ENCODE measurements around the gene LYZL6. TPM values are rescaled to one million over a fixed set of nuclear protein-coding genes. Genes with fewer than 3 reads are reported as not detected.

LYZL6 gene
- total RNA-seq, 1 donor from 2014 or later = not detected

- DNase-seq (ENCODE audit: low read depth, low spot score) = no peak
- Mint-ChIP-seq H3K27ac (ENCODE audit: unreplicated experiment) (no peak overlapping the region), H3K4me1 (no peaks in the 10 kb centered on the region), H3K4me3 (no peak overlapping the region), H3K9me3 (peaks cover 19% of the 10 kb centered on the region), H3K36me3 (ENCODE audit: low read depth) (peaks cover 8% of the 10 kb centered on the region), H3K27me3 (ENCODE audit: low read depth) (no peaks in the 10 kb centered on the region)
- TF ChIP-seq, protein P1, sequence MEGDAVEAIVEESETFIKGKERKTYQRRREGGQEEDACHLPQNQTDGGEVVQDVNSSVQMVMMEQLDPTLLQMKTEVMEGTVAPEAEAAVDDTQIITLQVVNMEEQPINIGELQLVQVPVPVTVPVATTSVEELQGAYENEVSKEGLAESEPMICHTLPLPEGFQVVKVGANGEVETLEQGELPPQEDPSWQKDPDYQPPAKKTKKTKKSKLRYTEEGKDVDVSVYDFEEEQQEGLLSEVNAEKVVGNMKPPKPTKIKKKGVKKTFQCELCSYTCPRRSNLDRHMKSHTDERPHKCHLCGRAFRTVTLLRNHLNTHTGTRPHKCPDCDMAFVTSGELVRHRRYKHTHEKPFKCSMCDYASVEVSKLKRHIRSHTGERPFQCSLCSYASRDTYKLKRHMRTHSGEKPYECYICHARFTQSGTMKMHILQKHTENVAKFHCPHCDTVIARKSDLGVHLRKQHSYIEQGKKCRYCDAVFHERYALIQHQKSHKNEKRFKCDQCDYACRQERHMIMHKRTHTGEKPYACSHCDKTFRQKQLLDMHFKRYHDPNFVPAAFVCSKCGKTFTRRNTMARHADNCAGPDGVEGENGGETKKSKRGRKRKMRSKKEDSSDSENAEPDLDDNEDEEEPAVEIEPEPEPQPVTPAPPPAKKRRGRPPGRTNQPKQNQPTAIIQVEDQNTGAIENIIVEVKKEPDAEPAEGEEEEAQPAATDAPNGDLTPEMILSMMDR (conservative IDR thresholded peaks at IDR 0.05) = no peak
Measured at GRCh38 chr17:35913609-35914008, 29.9 kb downstream of the LYZL6 start.

- Mint-ChIP-seq H3K4me3 (no peak overlapping the region), H3K9me3 (peaks cover 19% of the 10 kb centered on the region), H3K4me1 (no peaks in the 10 kb centered on the region), H3K27ac (ENCODE audit: unreplicated experiment) (no peak overlapping the region), H3K36me3 (ENCODE audit: low read depth) (peaks cover 3% of the 10 kb centered on the region), H3K27me3 (ENCODE audit: low read depth) (no peaks in the 10 kb centered on the region)
- no peak for DNase-seq (ENCODE audit: low read depth, low spot score)
- TF ChIP-seq, protein P1 (conservative IDR thresholded peaks at IDR 0.05) = no peak
Measured at GRCh38 chr17:35912942-35913341, 30.6 kb downstream of the LYZL6 start.

DNA sequence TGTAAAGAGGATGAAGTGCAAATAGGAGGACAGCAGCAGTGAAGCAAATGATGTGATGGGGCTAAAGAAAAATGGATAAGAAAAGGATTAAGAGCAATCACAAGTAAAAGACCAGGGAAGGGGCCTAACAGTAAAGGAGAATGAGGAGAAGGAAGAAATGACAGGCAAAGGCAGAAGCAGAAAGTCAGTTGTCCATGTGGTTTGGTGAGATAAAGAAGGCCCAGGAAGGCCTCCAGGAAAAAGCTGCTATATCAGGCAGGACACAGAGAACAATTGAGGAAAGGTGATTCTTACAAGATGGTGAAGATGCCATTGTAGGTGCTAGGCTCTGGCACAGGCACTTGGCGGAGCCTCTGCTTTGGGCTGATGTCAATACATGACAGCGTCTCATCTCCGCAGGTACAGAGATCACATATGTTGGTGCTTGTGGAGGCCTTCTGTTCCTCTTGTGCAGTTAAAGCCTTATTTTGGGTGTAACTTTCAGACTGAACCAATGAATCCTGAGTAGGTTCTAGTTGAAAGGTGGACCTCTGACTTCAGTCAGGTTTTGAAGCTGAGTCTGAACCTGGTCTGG lies 31.1 kb downstream of the LYZL6 start:
- no peak for DNase-seq (ENCODE audit: low read depth, low spot score)
- H3K27me3 Mint-ChIP-seq (ENCODE audit: low read depth) = no peaks in the 10 kb centered on the region
- peaks cover 19% of the 10 kb centered on the region for H3K9me3 Mint-ChIP-seq
- H3K4me1 Mint-ChIP-seq = no peaks in the 10 kb centered on the region
- H3K27ac Mint-ChIP-seq (ENCODE audit: unreplicated experiment) = no peak overlapping the region
- H3K4me3 Mint-ChIP-seq = no peak overlapping the region
- TF ChIP-seq, protein P1 (conservative IDR thresholded peaks at IDR 0.05) = no peak
- H3K36me3 Mint-ChIP-seq (ENCODE audit: low read depth) = peaks cover 2% of the 10 kb centered on the region

DNA sequence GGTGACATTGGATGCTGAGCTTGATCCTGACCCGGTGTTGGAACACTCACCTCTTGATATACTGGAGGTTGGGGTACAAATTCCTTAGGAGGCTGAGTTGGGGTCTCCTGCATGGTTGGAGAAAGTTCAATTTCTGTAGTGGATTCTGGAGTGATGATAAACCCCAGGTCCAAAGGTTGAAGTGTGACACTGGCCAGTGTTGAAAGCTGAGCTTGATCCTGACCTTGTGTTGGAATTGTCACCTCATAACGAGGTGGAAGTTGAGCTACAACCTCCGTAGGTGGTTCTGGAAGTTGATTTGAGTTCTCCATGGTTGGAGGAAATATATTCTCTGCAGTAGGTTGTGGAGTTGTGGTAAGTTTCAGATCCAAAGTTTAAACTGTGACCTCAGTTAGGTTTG lies 34.1 kb downstream of the LYZL6 start:
- Mint-ChIP-seq H3K27ac (ENCODE audit: unreplicated experiment) (no peak overlapping the region), H3K4me1 (no peaks in the 10 kb centered on the region), H3K27me3 (ENCODE audit: low read depth) (peaks cover 3% of the 10 kb centered on the region), H3K4me3 (no peak overlapping the region), H3K9me3 (peaks cover 20% of the 10 kb centered on the region), H3K36me3 (ENCODE audit: low read depth) (no peaks in the 10 kb centered on the region)
- TF ChIP-seq, protein P1 (conservative IDR thresholded peaks at IDR 0.05) = no peak
- no peak for DNase-seq (ENCODE audit: low read depth, low spot score)

- H3K27ac Mint-ChIP-seq (ENCODE audit: unreplicated experiment) = no peak overlapping the region
Measured at GRCh38 chr17:35907691-35908090, 35.8 kb downstream of the LYZL6 start.

More at GRCh38 chr17:35907691-35908090, 35.8 kb downstream of the LYZL6 start:
- H3K27me3 Mint-ChIP-seq (ENCODE audit: low read depth) = peaks cover 3% of the 10 kb centered on the region
- H3K4me1 Mint-ChIP-seq = no peaks in the 10 kb centered on the region
- TF ChIP-seq, protein P1 (conservative IDR thresholded peaks at IDR 0.05) = no peak
- no peak overlapping the region for H3K4me3 Mint-ChIP-seq
- DNase-seq (ENCODE audit: low read depth, low spot score) = no peak
- peaks cover 14% of the 10 kb centered on the region for H3K9me3 Mint-ChIP-seq
- H3K36me3 Mint-ChIP-seq (ENCODE audit: low read depth) = no peaks in the 10 kb centered on the region
